Thymus (tissue), 11 donors: Measurements from ENCODE around the gene CACNB1. TPM values are rescaled to one million over a fixed set of nuclear protein-coding genes. Genes with fewer than 3 reads are reported as not detected.

Source experiments
- DNase-seq, 9 donors: peaks; one replicate each; pipeline ENCODE4 v3.0.0-alpha.2; 2013; ENCODE audit warnings: low spot score in 9 of 9, low read depth in 6 of 9, missing footprints in 1 of 9
- H3K27ac ChIP-seq, 2 donors: one replicate each; pipeline ENCODE4 v1.5.1; 2013; ENCODE audit warnings: control low read depth in 1 of 2, low read depth in 1 of 2, low read length in 1 of 2, mild to moderate bottlenecking in 1 of 2, moderate library complexity in 1 of 2
- H3K27me3 ChIP-seq, 2 donors: one replicate each; pipeline ENCODE4 v1.5.1; 2013; ENCODE audit warnings: low read length in 1 of 2; ENCODE audit not compliant: control insufficient read depth in 2 of 2, insufficient read depth in 1 of 2
- H3K36me3 ChIP-seq, 2 donors: one replicate each; pipeline ENCODE4 v1.5.1; 2013; ENCODE audit warnings: low read length in 1 of 2, mild to moderate bottlenecking in 1 of 2, moderate library complexity in 1 of 2; ENCODE audit not compliant: control insufficient read depth in 2 of 2, insufficient read depth in 2 of 2
- H3K4me1 ChIP-seq, 2 donors: one replicate each; pipeline ENCODE4 v1.5.1; 2013; ENCODE audit warnings: low read length in 2 of 2; ENCODE audit not compliant: control insufficient read depth in 2 of 2, insufficient read depth in 2 of 2
- H3K4me3 ChIP-seq, 2 donors: one replicate each; pipeline ENCODE4 v1.5.1; 2013; ENCODE audit warnings: low read length in 2 of 2, control low read depth in 1 of 2, mild to moderate bottlenecking in 1 of 2
- H3K9me3 ChIP-seq, 2 donors: one replicate each; pipeline ENCODE4 v1.5.1; 2013; ENCODE audit warnings: low read length in 1 of 2, mild to moderate bottlenecking in 1 of 2; ENCODE audit not compliant: control insufficient read depth in 2 of 2, insufficient read depth in 1 of 2
- WGBS: extraction: QIAGEN DNeasy Blood & Tissue Kit; methylation state at CpG from one replicate; pipeline ENCODE4 v1.1.7; 2013; 5-methylcytosine and 5-hydroxymethylcytosine counted together
- polyA plus RNA-seq: library from polyadenylated mRNA; stranded (reverse); fragments of 200-250 nt; gene quantifications from one replicate; pipeline ENCODE4 v1.2.3, GENCODE V29; 2013
- total RNA-seq: library from RNA; stranded (reverse); fragments of 120-200 nt; gene quantifications from one replicate; pipeline ENCODE4 v1.2.4, GENCODE V29; 2013
- donor health status: healthy.

CACNB1 gene
- total and polyA plus RNA-seq, 2 donors = 2.9 to 11.7 TPM

DNA sequence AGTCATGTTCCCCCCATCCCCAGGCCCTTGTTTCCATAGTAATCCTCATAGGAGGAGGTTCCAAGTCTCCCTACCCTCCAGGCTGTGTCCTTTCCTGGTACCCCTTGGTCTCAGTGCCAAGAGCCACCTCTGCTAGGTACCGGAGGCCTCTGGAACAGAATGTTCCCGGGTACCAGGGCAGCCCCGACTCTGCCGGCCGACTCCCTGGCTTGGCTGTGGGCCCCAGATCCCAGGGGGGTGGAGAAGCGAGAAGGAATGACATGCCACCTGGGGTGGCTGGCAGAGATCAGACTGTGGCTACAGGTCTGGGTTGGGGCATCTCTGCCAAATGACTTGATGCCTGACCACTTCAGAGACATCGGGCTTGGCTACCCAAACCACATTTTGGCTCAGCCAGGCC is 24.7 kb upstream of the CACNB1 start:
- Histone ChIP-seq H3K9me3 (peaks cover 0 to 2% of the 10 kb centered on the region in 2 donors), H3K4me3 (no peak overlapping the region), H3K27ac (no peak overlapping the region), H3K27me3 (peaks cover 47 to 90% of the 10 kb centered on the region in 2 donors), H3K4me1 (peaks cover 6 to 14% of the 10 kb centered on the region in 2 donors), H3K36me3 (no peaks in the 10 kb centered on the region)
- DNase-seq = no peak
- WGBS = 94% methylated on average over 7 of the region's 7 CpGs

DNA sequence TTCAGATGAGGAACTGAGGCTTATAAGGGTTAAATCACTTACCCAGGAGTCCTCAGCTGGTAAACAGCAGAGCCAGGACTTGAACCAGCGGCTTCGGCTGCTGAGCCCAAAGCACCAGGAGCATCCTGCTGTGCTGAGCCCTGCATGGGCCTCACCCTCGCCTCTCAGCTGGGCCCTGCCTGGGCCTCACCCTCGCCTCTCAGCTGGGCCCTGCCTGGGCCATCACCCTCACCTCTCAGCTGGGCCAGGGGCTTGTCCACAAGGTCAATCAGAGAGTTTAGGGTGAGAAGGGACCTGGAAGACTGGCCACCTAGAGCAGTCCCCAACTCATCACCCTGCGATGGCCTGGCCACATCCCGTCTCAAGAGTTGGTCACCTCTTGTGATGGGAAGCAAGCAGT is 24.1 kb upstream of the CACNB1 start:
- Histone ChIP-seq H3K9me3 (peaks cover 0 to 2% of the 10 kb centered on the region in 2 donors), H3K4me3 (no peak overlapping the region), H3K27ac (no peak overlapping the region), H3K4me1 (peaks cover 6 to 14% of the 10 kb centered on the region in 2 donors), H3K27me3 (peaks cover 43 to 90% of the 10 kb centered on the region in 2 donors), H3K36me3 (no peaks in the 10 kb centered on the region)
- 98% methylated on average over 6 of the region's 6 CpGs for WGBS
- DNase-seq = no peak

DNA sequence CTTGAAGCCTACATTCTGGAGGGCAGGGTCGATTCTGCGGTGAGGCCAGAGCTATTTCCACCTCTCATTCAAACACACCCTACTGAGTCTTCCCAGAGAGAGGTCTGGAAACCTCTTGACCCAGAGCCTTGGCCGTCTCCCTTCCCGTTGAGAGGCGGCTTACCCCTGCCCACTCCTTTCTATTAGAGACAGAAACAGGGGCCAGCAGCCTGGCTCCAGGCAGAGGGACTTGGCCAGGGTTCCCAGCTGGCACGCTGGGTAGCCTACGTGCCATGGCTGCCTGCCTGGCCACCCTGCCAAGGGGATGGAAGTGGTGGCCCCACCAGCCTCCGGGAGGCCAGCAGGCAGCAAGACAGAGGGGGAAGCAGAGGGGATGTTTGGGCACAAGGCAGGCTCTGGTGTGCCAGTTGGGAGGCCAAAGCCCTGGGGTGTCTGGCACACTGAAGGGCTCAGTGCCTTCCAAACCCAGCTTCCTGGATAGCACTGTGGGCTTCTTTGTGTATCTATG is 22.2 kb upstream of the CACNB1 start:
- WGBS = 86% methylated on average over 8 of the region's 8 CpGs
- peaks cover 24 to 87% of the 10 kb centered on the region in 2 donors for H3K27me3 ChIP-seq
- DNase-seq = no peak
- H3K4me1 ChIP-seq = peaks cover 0 to 4% of the 10 kb centered on the region in 2 donors
- H3K36me3 ChIP-seq = no peaks in the 10 kb centered on the region
- H3K9me3 ChIP-seq = peaks cover 0 to 2% of the 10 kb centered on the region in 2 donors
- H3K4me3 ChIP-seq = no peak overlapping the region
- H3K27ac ChIP-seq = no peak overlapping the region

DNA sequence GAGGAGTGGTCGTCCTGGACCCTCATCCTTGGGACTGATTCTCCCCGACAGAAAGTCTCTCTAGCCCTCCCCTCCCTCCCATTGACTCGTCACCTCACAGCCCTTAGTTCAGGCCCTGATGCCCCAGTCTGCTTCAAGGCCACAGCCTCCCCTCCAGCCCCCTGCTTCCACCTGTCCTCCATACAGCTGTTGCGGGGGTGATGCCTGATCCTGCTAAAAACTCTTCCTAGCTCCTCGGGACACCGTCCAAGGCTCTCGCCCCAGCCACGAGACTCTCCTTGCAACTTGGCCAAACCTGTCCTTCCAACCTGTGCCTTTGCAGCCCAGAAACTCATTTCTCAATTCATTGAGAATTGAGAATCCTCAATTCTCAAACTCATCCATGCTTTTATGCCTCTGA is 21.4 kb upstream of the CACNB1 start:
- H3K9me3 ChIP-seq = peaks cover 0 to 2% of the 10 kb centered on the region in 2 donors
- no peaks in the 10 kb centered on the region for H3K36me3 ChIP-seq
- peaks cover 16 to 87% of the 10 kb centered on the region in 2 donors for H3K27me3 ChIP-seq
- H3K27ac ChIP-seq = no peak overlapping the region
- H3K4me3 ChIP-seq = no peak overlapping the region
- H3K4me1 ChIP-seq = peaks cover 0 to 4% of the 10 kb centered on the region in 2 donors
- WGBS = 91% methylated on average over 8 of the region's 8 CpGs
- no peak for DNase-seq

DNA sequence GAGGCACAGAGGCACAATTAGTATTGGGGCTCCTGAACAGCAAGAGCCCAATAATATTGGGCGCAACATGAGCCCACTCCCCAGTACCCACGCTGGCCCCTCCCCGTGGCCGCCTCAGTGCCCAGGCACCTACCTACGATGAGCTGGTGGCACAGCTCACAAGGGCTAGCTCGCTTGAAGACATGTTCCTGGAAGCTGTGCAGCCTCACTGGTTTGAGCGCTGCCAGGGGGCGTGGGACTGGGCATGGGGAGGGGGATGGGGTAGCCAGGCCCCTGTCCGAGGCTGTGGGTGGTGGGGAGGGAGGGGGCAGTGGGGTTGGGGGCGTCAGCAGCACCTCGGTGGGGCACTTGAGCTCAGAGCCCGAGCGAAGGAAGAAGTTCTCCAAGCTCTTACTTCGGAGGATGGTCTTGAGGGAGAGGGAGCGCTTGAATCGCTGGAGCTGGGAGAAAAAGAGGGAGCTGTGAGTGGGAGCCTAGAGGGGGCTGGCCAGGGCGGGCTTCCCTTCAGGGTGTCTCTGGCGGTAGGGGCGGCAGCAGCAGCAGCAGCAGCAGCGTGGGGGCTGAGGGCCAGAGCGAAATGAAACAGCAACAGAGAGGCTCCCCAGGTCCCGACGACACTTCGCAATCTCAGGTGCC is 20.4 kb upstream of the CACNB1 start:
- 32% methylated on average over 24 of the region's 24 CpGs for WGBS
- Histone ChIP-seq H3K4me3 (no peak overlapping the region), H3K27ac (no peak overlapping the region), H3K36me3 (no peaks in the 10 kb centered on the region), H3K27me3 (peaks cover 7 to 85% of the 10 kb centered on the region in 2 donors), H3K4me1 (peaks cover 0 to 4% of the 10 kb centered on the region in 2 donors), H3K9me3 (no peaks in the 10 kb centered on the region)
- no peak for DNase-seq

DNA sequence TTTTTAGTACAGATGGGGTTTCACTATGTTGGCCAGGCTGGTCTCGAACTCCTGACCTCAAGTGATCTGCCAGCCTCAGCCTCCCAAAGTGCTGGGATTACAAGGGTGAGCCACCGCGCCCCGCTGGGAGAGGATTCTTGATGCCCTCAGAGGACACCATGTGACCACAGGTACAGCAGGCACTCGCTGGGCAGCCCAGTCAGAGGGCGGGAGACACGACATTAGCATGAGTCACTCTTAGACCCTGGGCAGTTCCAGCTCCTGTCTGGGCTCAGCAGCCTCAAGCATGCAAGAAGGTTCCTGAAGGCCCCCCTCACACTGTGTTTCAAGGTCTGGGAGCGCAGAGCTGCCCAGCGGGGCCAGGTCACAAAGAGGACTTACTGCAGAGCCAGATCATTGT is 16.4 kb upstream of the CACNB1 start:
- Histone ChIP-seq H3K4me1 (peaks cover 16 to 18% of the 10 kb centered on the region in 2 donors), H3K9me3 (no peaks in the 10 kb centered on the region), H3K4me3 (no peak overlapping the region), H3K27ac (no peak overlapping the region), H3K36me3 (no peaks in the 10 kb centered on the region), H3K27me3 (peaks cover 3 to 90% of the 10 kb centered on the region in 2 donors)
- DNase-seq = no peak
- 92% methylated on average over 9 of the region's 9 CpGs for WGBS

DNA sequence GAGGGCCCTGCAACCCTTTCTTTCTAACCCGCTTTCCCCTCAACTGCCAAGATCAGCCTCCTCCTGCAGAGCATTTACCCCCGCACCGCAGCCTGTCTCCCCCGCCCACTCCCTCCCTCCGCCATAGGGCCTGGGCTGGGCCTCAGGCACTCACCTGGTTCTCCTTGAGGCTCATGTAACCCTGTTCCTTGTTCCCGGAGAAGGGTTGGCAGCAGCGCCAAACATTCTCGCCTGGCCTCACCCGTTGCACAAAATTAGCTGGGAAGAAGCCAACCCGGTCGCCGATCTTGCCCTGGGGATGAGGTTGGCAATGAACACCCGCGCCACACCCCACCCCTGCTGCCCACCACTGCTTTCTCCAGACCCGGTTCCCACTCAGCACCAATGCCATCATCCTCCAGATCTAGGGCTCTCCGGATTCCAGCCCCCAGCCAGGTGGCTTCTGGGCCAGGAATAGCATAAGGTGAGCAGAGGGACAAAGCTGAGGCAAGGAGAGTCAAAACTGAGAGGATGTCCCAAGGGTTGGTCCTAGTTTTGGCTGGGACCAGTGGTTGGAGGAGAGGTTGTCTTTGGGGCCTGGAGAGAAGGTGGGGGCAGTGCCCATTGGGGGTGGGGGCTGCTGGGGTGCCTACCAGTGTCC is 15.5 kb upstream of the CACNB1 start:
- WGBS = 91% methylated on average over 16 of the region's 16 CpGs
- Histone ChIP-seq H3K27ac (no peak overlapping the region), H3K4me1 (peaks cover 22 to 24% of the 10 kb centered on the region in 2 donors), H3K4me3 (no peak overlapping the region), H3K27me3 (peaks cover 3 to 82% of the 10 kb centered on the region in 2 donors), H3K36me3 (no peaks in the 10 kb centered on the region), H3K9me3 (peaks cover 0 to 8% of the 10 kb centered on the region in 2 donors)
- DNase-seq = no peak

DNA sequence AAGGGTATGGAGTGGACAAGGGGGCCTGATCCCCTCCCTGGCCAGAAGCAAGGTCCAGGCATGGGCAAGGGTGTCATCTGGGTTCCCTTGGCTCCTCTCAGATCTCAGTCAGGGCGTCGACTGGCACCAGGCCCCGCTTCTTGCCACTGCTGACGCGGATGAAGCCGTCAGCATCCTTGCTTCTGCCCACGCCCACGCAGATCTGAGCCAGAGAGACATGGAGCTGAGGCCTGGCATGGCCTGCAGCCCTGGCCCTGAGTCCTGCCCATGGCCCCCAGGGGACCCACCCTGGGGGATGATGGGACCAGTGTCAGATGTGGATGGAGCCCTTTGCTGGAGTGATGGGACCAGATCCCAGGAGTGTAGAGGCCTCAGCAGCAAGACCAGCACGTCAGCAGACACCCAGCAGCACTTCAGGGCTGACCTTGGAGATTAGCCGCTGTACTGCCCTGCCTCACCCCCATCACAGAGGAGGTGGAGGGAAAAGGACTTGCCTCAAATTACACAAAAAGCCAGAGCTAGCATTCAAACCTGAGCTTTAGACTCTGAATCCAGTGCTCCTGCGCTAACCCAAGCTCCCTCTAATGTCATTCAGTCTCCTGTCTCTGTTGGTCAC is 14.8 kb upstream of the CACNB1 start:
- no peak overlapping the region for H3K4me3 ChIP-seq
- peaks cover 3 to 76% of the 10 kb centered on the region in 2 donors for H3K27me3 ChIP-seq
- no peaks in the 10 kb centered on the region for H3K36me3 ChIP-seq
- peaks cover 0 to 8% of the 10 kb centered on the region in 2 donors for H3K9me3 ChIP-seq
- H3K4me1 ChIP-seq = peaks cover 26 to 30% of the 10 kb centered on the region in 2 donors
- no peak for DNase-seq
- no peak overlapping the region for H3K27ac ChIP-seq
- 93% methylated on average over 11 of the region's 11 CpGs for whole genome bisulfite sequencing

DNA sequence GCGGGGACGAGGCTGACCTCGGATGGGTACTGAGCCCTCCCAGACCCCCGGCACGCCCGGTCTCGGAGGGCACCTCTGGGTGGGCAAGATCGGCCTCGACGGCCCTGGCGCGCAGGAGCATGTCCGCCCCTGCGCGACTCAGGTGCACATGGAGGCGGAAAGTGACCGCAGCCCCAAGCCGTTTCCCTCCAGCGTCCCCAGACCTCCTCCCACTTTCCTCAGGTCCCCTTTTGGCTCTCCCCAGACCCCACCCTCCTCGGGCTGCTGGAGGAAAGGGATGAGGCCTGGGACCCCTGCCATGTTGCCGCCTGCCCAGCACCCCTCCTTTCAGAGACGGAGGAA is 12.6 kb upstream of the CACNB1 start:
- peak overlapping the region in 1 of 2 donors; percentile 31 for H3K27ac ChIP-seq
- DNase-seq = no peak
- H3K36me3 ChIP-seq = peaks cover 4 to 5% of the 10 kb centered on the region in 2 donors
- 10% methylated on average over 22 of the region's 22 CpGs for WGBS
- peaks cover 3 to 57% of the 10 kb centered on the region in 2 donors for H3K27me3 ChIP-seq
- H3K4me1 ChIP-seq = peaks cover 28 to 36% of the 10 kb centered on the region in 2 donors
- peaks cover 0 to 8% of the 10 kb centered on the region in 2 donors for H3K9me3 ChIP-seq
- H3K4me3 ChIP-seq = peak overlapping the region in 1 of 2 donors; percentile 43
